GM12878 (cell line): Measurements from ENCODE around the gene SLC16A10. TPM values are rescaled to one million over a fixed set of nuclear protein-coding genes. Genes with fewer than 3 reads are reported as not detected.
A peak's percentile ranks its signal among the peaks of the same experiment; 100 is the strongest.

Experiments used
- ATAC-seq: fragments of 200-7000 bp; cut with Tn5 transposase; 3 replicates; pipeline ENCODE4 v1.9.1; 2020; ENCODE audit warnings: mild to moderate bottlenecking, moderate library complexity
- BruUV-seq: library from RNA; stranded (reverse); fragments of 400-500 nt; replicated peaks from 2 replicates; lab custom pipeline; 2021; lab: Mats Ljungman, UMichigan
- CTCF ChIA-PET: fragments of 300-600 bp; sonication (Branson Sonifier 250); formaldehyde crosslinking; extraction: SDS; loops from one replicate; lab custom pipeline; 2021; ENCODE audit warnings: inconsistent platforms; lab: Yijun Ruan, JAX
- POLR2A ChIA-PET: fragments of 350-600 bp; formaldehyde crosslinking; extraction: SDS; loops from one replicate; lab custom pipeline; 2021; ENCODE audit warnings: inconsistent platforms; lab: Charles Lee
- RAD21 ChIA-PET: fragments of 300-600 bp; sonication (Branson Sonifier 250); formaldehyde crosslinking; loops from one replicate; lab custom pipeline; 2023; ENCODE audit warnings: antibody characterized with exemption; ENCODE audit not compliant: unreplicated experiment; lab: Charles Lee
- SMC1A ChIA-PET: fragments of 300-600 bp; sonication (Branson Sonifier 250); formaldehyde crosslinking; loops from one replicate; lab custom pipeline; 2023; ENCODE audit not compliant: unreplicated experiment, uncharacterized antibody; lab: Charles Lee
- DNase-seq: peaks from one replicate; pipeline ENCODE4 v3.0.0-alpha.2; 2011; ENCODE audit warnings: low read depth, low spot score
- FAIRE-seq: peaks from 3 replicates; lab custom pipeline; 2011; peaks lifted over from hg19 to GRCh38; lab: Jason Lieb, UNC
- H2AFZ ChIP-seq: 2 replicates; pipeline ENCODE4 v1.6.0; 2011; ENCODE audit warnings: low read depth, low read length, control low read depth; ENCODE audit not compliant: control insufficient read depth
- H3K27ac ChIP-seq: 2 replicates; pipeline ENCODE4 v1.5.1; 2011; ENCODE audit warnings: control low read depth; ENCODE audit not compliant: control insufficient read depth, insufficient read depth
- H3K27me3 ChIP-seq, 2 experiments: replicated peaks in 1 of 2; 2 replicates each; pipeline versions ENCODE4 v1.6.0 to v1.6.1; 2011; ENCODE audit warnings: low read length in 1 of 2; ENCODE audit not compliant: control insufficient read depth in 2 of 2, insufficient read depth in 2 of 2
- H3K36me3 ChIP-seq, 2 experiments: 2 replicates each; pipeline ENCODE4 v1.5.1; 2011; ENCODE audit warnings: low read length in 1 of 2; ENCODE audit not compliant: control insufficient read depth in 2 of 2, insufficient read depth in 2 of 2
- H3K4me1 ChIP-seq: 2 replicates; pipeline ENCODE4 v1.6.1; 2011; ENCODE audit warnings: mild to moderate bottlenecking, low read length, moderate library complexity, mixed read lengths; ENCODE audit not compliant: control insufficient read depth, insufficient read depth
- H3K4me2 ChIP-seq: 2 replicates; pipeline ENCODE4 v1.6.0; 2011; ENCODE audit warnings: control low read depth; ENCODE audit not compliant: control insufficient read depth, insufficient read depth
- H3K4me3 ChIP-seq: fragments of 200-600 bp; sonication (generic); 2 replicates; pipeline ENCODE4 v1.5.1; 2016
- H3K79me2 ChIP-seq: 2 replicates; pipeline ENCODE4 v1.6.0; 2011; ENCODE audit warnings: low read length; ENCODE audit not compliant: control insufficient read depth, insufficient read depth
- H3K9ac ChIP-seq: 2 replicates; pipeline ENCODE4 v1.8.0; 2011; ENCODE audit warnings: low read length, control low read depth, mixed read lengths; ENCODE audit not compliant: control insufficient read depth, insufficient read depth
- H3K9me3 ChIP-seq: replicated peaks from 3 replicates; pipeline ENCODE4 v1.5.1; 2011; ENCODE audit warnings: mild to moderate bottlenecking, low read length; ENCODE audit not compliant: control insufficient read depth, insufficient read depth
- H4K20me1 ChIP-seq: 2 replicates; pipeline ENCODE4 v1.6.0; 2011; ENCODE audit not compliant: control insufficient read depth, insufficient read depth
- CBX5 ChIP-seq: sonication (generic); IDR thresholded peaks from 2 replicates; pipeline ENCODE4 v1.6.1; 2016; ENCODE audit warnings: low read depth, moderate library complexity, mild to moderate bottlenecking, inconsistent platforms
- E2F8 ChIP-seq: fragments of 450-650 bp; IDR thresholded peaks from 2 replicates; pipeline ENCODE4 v1.6.1; 2018; ENCODE audit warnings: mild to moderate bottlenecking, low read depth, moderate library complexity; ENCODE audit not compliant: partially characterized antibody
- LARP7 ChIP-seq: fragments of 450-650 bp; IDR thresholded peaks from 2 replicates; pipeline ENCODE4 v1.6.1; 2017; ENCODE audit warnings: mild to moderate bottlenecking
- MTA2 ChIP-seq: fragments of 450-650 bp; IDR thresholded peaks from 2 replicates; pipeline ENCODE4 v1.6.1; 2016; ENCODE audit warnings: low read depth, mild to moderate bottlenecking, moderate library complexity
- NFYB ChIP-seq: IDR thresholded peaks from 2 replicates; pipeline ENCODE4 v1.6.1; 2011; ENCODE audit warnings: low read depth, mild to moderate bottlenecking, low read length, improper control_type of control experiment, moderate library complexity; ENCODE audit not compliant: insufficient read depth
- PML ChIP-seq: IDR thresholded peaks from 2 replicates; pipeline ENCODE4 v1.6.1; 2012; ENCODE audit warnings: low read length, inconsistent platforms
- RBBP5 ChIP-seq: fragments of 200-600 bp; sonication (generic); conservative IDR thresholded peaks from 2 replicates; pipeline ENCODE4 v1.6.1; 2016
- SKIL ChIP-seq: fragments of 450-650 bp; IDR thresholded peaks from 2 replicates; pipeline ENCODE4 v1.6.1; 2017; ENCODE audit warnings: mild to moderate bottlenecking, low read depth, inconsistent platforms; ENCODE audit not compliant: poor library complexity, severe bottlenecking
- SREBF2 ChIP-seq: IDR thresholded peaks from 2 replicates; pipeline ENCODE4 v1.6.1; 2012; ENCODE audit warnings: mild to moderate bottlenecking, low read length
- WGBS: methylation state at CpG from one replicate; pipeline ENCODE4 v1.1.6; 2016; ENCODE audit warnings: low lambda C conversion rate; ENCODE audit not compliant: insufficient replicate concordance, insufficient coverage; ENCODE audit errors: missing lambda C conversion rate; 5-methylcytosine and 5-hydroxymethylcytosine counted together
- in situ Hi-C: fragments of 300-500 bp; cut with MboI; formaldehyde crosslinking; loops from 9 replicates; pipeline ENCODE4 v1.14.3; 2018; ENCODE audit warnings: mixed read lengths
- intact Hi-C: fragments of 100-400 bp; cut with micrococcal nuclease; formaldehyde crosslinking; loops from one replicate; pipeline ENCODE4 v1.14.2; 2022; ENCODE audit not compliant: unreplicated experiment
- polyA plus RNA-seq, 11 experiments: library from polyadenylated mRNA; depleted of rRNA in 4 of 11; unstranded in 6 of 11; stranded (reverse) in 5 of 11; fragments of >200 nt; fragmentation: Nextera tagmentation in 4 of 11; fragmentation: Illumina TruSeq in 1 of 11; extraction: Ambion mirVana in 4 of 11; extraction: Trizol in 1 of 11; gene quantifications; 1 replicate in 1 of 11; 2 replicates in 10 of 11; pipeline versions ENCODE4 v1.2.1 to v1.2.3, GENCODE V29; 2011 to 2016; ENCODE audit warnings: inconsistent platforms in 2 of 11, missing spikeins in 2 of 11, low read depth in 1 of 11
- total RNA-seq, 4 experiments: library from RNA; depleted of rRNA in 3 of 4; stranded (reverse); fragments of >200 nt in 3 of 4; fragmentation: Illumina TruSeq in 1 of 4; extraction: Trizol in 1 of 4; gene quantifications; 2 replicates each; pipeline versions ENCODE4 v1.2.1 to v1.2.3, GENCODE V29; 2013 to 2021
- TF ChIP-seq, protein P1 (sequence below): fragments of 450-650 bp; IDR thresholded peaks from 2 replicates; pipeline ENCODE4 v1.6.1; 2016; ENCODE audit warnings: mild to moderate bottlenecking, moderate library complexity, borderline replicate concordance
- TF ChIP-seq, protein P2 (sequence below): IDR thresholded peaks from 2 replicates; pipeline ENCODE4 v1.6.1; 2012; ENCODE audit warnings: low read depth, low read length, improper control_type of control experiment

Gene SLC16A10
- total and polyA plus RNA-seq, 10 of the 15 experiments (the other 5 are each of a cell fraction or from before 2014, with no cell fraction given) = 2.3 to 19.0 (median 8.0) TPM

DNA sequence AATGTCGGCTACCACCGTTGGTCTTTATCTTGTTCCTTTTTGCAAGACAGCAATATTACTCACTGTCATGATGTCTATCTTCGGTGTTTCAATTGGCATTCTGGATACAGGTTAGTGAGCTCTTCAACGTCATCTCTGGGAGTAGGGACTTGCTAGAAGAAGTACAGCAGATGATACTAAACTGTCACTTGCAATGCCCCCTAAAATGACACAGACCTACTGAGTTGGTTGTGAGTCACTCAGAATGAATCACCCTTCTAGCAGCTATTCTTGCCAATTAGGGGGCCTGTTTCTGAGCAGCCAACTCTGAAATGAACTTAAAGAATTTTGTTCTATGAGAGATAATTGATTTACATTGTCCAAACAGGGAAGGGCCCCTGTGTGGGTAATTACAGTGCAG is 176.5 kb downstream of the SLC16A10 start:
- no TSS peak for BruUV-seq
- no peak for TF ChIP-seq LARP7
- TF ChIP-seq, protein P1, sequence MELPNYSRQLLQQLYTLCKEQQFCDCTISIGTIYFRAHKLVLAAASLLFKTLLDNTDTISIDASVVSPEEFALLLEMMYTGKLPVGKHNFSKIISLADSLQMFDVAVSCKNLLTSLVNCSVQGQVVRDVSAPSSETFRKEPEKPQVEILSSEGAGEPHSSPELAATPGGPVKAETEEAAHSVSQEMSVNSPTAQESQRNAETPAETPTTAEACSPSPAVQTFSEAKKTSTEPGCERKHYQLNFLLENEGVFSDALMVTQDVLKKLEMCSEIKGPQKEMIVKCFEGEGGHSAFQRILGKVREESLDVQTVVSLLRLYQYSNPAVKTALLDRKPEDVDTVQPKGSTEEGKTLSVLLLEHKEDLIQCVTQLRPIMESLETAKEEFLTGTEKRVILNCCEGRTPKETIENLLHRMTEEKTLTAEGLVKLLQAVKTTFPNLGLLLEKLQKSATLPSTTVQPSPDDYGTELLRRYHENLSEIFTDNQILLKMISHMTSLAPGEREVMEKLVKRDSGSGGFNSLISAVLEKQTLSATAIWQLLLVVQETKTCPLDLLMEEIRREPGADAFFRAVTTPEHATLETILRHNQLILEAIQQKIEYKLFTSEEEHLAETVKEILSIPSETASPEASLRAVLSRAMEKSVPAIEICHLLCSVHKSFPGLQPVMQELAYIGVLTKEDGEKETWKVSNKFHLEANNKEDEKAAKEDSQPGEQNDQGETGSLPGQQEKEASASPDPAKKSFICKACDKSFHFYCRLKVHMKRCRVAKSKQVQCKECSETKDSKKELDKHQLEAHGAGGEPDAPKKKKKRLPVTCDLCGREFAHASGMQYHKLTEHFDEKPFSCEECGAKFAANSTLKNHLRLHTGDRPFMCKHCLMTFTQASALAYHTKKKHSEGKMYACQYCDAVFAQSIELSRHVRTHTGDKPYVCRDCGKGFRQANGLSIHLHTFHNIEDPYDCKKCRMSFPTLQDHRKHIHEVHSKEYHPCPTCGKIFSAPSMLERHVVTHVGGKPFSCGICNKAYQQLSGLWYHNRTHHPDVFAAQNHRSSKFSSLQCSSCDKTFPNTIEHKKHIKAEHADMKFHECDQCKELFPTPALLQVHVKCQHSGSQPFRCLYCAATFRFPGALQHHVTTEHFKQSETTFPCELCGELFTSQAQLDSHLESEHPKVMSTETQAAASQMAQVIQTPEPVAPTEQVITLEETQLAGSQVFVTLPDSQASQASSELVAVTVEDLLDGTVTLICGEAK = no peak
- TF ChIP-seq SKIL = no peak
- TF ChIP-seq PML = no peak
- TF ChIP-seq SREBF2 = no peak
- TF ChIP-seq, protein P2, sequence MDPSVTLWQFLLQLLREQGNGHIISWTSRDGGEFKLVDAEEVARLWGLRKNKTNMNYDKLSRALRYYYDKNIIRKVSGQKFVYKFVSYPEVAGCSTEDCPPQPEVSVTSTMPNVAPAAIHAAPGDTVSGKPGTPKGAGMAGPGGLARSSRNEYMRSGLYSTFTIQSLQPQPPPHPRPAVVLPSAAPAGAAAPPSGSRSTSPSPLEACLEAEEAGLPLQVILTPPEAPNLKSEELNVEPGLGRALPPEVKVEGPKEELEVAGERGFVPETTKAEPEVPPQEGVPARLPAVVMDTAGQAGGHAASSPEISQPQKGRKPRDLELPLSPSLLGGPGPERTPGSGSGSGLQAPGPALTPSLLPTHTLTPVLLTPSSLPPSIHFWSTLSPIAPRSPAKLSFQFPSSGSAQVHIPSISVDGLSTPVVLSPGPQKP = no peak
- no peak for TF ChIP-seq E2F8
- no peak for TF ChIP-seq RBBP5
- TF ChIP-seq CBX5 = no peak
- TF ChIP-seq MTA2 = no peak
- TF ChIP-seq NFYB = no peak

More for the DNA sequence above, 176.5 kb downstream of the SLC16A10 start:
- H2AFZ ChIP-seq = no peak overlapping the region
- H3K9ac ChIP-seq = no peak overlapping the region
- no peak overlapping the region for H3K27ac ChIP-seq
- 0 out of 2 replicates have a peak overlapping the region, but pooled peaks have one; percentile 22 for H3K4me2 ChIP-seq
- H3K79me2 ChIP-seq = peaks cover 36% of the 10 kb centered on the region
- in situ Hi-C loops = loop anchor here (5.0 kb wide), 1 partner anchor 213 kb away; no protein-coding TSS in a partner anchor
- no peak for DNase-seq
- RAD21 ChIA-PET = interaction anchor here (4.6 kb wide), 1 partner anchor 214 kb away, joined by 31 read pairs; no protein-coding TSS in a partner anchor
- ATAC-seq = no peak
- H3K36me3 ChIP-seq = peaks cover 4 to 18% of the 10 kb centered on the region in 2 experiments; a peak in 3 of 4 replicates
- CTCF ChIA-PET = interaction anchor here (3.3 kb wide), 1 partner anchor 215 kb away, joined by 22 read pairs; no protein-coding TSS in a partner anchor
- POLR2A ChIA-PET = interaction anchor here (0.6 to 1.0 kb wide), 2 partner anchors 30 to 60 kb away, joined by 3 to 5 read pairs; no protein-coding TSS in a partner anchor
- H4K20me1 ChIP-seq = no peaks in the 10 kb centered on the region
- WGBS = 96% methylated on average over 4 of the region's 4 CpGs
- FAIRE-seq = no peak
- peaks cover 5% of the 10 kb centered on the region for H3K4me1 ChIP-seq
- no peaks in the 10 kb centered on the region for H3K27me3 ChIP-seq
- H3K9me3 ChIP-seq = peaks cover 3% of the 10 kb centered on the region; the same call in 2 of the 3 replicates
- intact Hi-C loops = no loop called here
- no peak overlapping the region for H3K4me3 ChIP-seq
- SMC1A ChIA-PET = interaction anchor here (0.8 to 3.2 kb wide), 2 partner anchors 109 to 215 kb away, joined by 3 to 27 read pairs; no protein-coding TSS in a partner anchor
